Iris pigment epithelial cell (primary cell): ENCODE data around the gene DHRSX.
"Not testable (repeated sequence)": the region's sequence is repeated elsewhere in the genome, so short reads cannot be mapped to it uniquely, and the experiment has no call there.

Source experiments
- DNase-seq: peaks from one replicate; pipeline ENCODE4 v3.0.0-alpha.2; 2011; ENCODE audit warnings: low read depth

The DHRSX gene

GRCh38 chrX:2351321-2351720 is 149.5 kb downstream of the DHRSX start:
- peak; percentile 88 for DNase-seq

DNA sequence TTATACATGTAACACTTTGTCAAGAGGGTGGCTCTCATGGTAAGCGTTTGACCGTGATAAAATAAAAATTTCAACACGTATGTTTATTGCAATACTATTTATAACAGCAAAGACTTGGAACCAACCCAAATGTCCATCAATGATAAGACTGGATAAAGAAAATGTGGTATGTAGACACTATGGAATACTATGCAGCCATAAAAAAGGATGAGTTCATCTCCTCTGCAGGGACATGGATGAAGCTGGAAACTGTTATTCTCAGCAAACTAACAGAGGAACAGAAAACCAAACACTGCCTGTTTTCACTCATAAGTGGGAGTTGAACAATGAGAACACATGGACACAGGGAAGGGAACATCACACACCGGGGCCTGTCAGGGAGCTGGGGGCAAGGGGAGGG is 150.1 kb downstream of the DHRSX start:
- not testable (repeated sequence) for DNase-seq

DNA sequence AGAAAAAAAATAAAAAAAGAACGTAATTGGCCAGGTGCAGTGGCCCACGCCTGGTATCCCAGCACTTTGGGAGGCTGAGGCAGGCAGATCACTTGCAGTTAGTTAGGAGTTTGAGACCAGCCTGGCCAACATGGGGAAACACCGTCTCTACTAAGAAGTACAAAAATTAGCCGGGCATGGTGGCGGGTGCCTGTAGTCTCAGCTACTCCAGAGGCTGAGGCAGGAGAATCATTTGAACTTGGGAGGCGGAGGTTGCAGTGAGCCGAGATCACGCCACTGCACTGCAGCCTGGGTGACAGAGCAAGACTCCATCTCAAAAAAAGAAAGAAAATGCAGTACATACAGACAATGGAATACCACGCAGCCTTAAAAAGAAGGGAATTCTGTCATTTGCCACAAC is 150.7 kb downstream of the DHRSX start:
- DNase-seq, result not testable (repeated sequence)

DNA sequence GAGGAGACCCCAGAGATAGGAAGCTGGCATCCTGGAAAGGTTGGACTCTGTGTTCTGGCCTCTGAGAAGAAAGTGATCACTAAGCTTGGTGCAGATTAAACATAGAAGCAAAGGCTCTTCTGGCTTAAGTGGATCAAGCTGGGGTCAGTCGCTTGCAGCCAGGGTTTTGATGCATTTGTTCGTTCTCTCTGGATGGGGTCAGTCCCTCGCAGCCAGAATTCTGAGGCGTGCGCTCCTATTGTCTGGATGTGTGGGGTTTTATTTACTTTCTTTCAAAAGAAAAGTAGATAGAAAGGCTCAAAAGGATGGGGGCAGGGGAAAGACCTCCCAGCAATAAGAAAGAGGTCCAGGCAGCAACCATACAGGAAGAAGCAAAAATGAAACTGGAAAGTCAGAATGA is 152.6 kb downstream of the DHRSX start:
- no peak for DNase-seq

GRCh38 chrX:2346158-2346557 is 154.6 kb downstream of the DHRSX start:
- DNase-seq, result no peak

GRCh38 chrX:2345562-2345961 is 155.2 kb downstream of the DHRSX start:
- DNase-seq, result no peak

DNA sequence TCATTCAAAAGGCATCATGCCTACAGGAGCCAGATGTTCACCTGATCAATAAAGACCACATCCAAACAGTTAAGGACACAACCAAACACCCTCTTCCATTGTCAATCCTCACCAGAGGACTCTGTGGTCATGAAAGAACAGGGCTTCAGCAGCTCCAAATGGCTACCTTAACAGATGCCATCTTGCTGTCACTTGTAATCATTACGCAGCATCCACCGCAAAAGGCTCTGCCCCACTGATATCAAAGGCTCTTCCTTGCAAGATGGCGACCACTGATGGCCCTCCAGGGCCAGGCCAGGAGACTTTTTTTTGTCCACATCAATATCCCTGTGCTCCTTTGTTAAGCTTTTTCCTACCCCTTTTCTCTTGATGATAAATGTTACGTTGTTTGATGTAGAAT is 157.4 kb downstream of the DHRSX start:
- no peak for DNase-seq

GRCh38 chrX:2342874-2343273 is 157.9 kb downstream of the DHRSX start:
- DNase-seq, result peak; percentile 92

- no peak for DNase-seq
Measured at GRCh38 chrX:2342281-2342688, 158.5 kb downstream of the DHRSX start.

DNA sequence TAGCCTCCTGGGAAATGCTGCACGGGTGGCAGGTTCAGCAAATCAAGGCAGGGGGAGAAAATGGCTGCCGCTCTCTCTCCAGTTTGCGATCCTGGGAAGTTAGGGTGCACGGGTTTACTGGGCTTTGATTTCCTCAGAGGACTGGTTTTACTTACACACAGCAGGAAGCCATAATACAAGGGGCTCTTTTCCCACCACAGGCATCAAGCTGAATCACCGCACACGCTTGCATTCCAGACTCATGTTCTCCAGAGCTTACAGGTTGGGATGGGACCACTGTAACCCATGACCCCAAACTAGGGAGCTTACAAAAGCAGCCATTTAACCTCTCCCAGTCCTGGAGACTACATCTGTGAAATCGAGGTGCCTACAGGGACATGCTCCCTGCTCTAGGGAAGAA is 159.8 kb downstream of the DHRSX start:
- DNase-seq, result peak; percentile 16

DNA sequence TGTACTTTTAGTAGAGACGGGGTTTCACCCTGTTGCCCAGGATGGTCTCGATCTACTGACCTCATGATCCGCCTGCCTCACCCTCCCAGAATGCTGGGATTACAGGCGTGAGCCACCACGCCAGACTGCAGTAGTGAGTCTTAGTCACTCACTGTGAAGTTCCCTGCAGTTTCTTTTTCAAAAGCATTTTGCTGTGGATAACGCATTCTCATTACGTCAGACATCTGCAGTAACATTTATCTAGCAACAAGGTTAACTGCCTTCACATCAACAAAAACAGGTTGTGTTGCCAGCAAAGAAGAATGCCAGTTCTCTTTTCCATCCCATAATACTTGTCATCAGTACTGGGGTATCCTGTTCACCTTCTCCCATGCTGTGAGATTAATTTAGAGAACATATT is 164.6 kb downstream of the DHRSX start:
- peak; percentile 32 for DNase-seq

GRCh38 chrX:2334237-2334636 is 166.5 kb downstream of the DHRSX start:
- DNase-seq, result peak; percentile 49

- no peak for DNase-seq
Measured at GRCh38 chrX:2332252-2332651, 168.5 kb downstream of the DHRSX start.

DNA sequence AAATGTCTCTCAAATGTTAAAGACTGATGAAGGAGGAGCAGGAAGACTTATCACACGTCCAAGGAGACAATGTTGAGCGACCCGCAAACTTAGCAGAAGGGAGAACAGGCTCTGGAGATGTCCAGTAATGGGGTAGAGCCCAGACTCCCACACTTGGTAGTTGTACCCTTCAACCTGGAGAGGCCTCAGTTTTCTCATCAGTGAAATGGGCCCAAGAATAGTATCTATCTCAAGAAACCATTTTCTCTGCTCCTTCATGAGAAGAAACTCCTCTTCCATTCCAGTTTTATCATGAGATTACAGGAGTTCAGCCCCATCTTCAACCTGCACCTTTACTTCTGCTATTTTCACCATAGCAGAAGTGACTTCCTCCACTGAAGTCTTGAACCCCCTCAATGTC is 169.9 kb downstream of the DHRSX start:
- no peak for DNase-seq

- no peak for DNase-seq
Measured at GRCh38 chrX:2330487-2330886, 170.3 kb downstream of the DHRSX start.

- no peak for DNase-seq
Measured at GRCh38 chrX:2327423-2327822, 173.4 kb downstream of the DHRSX start.

DNA sequence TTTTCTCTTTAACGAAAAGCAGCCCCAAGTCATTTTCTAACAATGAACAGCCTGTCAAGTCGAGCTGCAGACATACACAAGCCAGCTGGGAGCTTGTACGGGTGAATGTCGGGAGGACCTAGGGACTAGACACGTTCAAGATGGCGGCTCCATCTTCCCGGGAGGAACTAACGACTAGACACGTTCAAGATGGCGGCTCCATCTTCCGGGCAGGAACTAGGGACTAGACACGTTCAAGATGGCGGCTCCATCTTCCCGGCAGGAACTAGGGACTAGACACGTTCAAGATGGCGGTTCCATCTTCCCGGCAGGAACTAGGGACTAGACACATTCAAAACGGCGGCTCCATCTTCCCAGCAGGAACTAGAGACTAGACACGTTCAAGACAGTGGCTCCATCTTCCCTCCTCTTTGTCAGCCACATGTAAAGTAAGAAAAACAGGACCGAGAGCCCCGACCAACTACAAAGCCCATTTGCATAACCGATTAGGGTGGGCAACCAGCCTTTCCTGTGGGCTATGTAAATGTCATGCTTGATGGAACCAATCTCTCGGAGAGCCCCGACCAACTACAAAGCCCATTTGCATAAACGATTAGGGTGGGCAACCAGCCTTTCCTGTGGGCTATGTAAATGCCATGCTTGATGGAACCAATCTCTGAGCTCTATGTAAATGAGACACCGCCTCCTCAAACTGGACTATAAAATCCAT is 175.5 kb downstream of the DHRSX start:
- peak; percentile 95 for DNase-seq

- DNase-seq, result no peak
Measured at GRCh38 chrX:2324151-2324550, 176.6 kb downstream of the DHRSX start.

DNA sequence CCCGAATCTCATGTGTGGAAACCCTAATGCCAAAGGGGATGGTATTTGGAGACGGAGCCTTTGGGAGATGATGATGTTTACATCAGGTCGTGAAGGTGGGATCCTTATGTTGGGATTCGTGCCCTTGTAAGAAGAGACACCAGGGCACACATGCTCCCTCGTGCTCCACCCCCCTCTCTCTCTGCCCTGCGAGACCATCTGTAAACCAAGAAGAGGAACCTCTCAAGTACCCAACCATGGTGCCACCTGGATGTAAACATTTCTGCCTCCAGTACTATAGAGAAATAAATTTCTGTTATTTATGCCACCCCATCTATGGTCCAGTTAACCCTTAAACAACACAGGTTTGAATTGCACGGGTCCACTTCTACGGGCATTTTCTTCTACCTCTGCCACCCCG is 179.4 kb downstream of the DHRSX start:
- no peak for DNase-seq

GRCh38 chrX:2320580-2321327 is 180.0 kb downstream of the DHRSX start:
- DNase-seq, result peak; percentile 89

- no peak for DNase-seq
Measured at GRCh38 chrX:2320089-2320488, 180.7 kb downstream of the DHRSX start.

GRCh38 chrX:2318371-2318770 is 182.4 kb downstream of the DHRSX start:
- no peak for DNase-seq

- DNase-seq, result no peak
Measured at GRCh38 chrX:2317527-2318055, 183.2 kb downstream of the DHRSX start.
